DMS79 treated with DMSO at 0.1 percent for 48 hours (cell line): ENCODE measurements around the gene AK4.
A peak's percentile ranks its signal among the peaks of the same experiment; 100 is the strongest.
"Not testable (repeated sequence)": the region's sequence is repeated elsewhere in the genome, so short reads cannot be mapped to it uniquely, and the experiment has no call there.

ENCODE experiments used
- DNase-seq: peaks from one replicate; lab custom pipeline; 2025; lab: John Stamatoyannopoulos, UW

AK4 gene

GRCh38 chr1:65148178-65148547 lies at the start of gene AK4:
AK4 (plus strand) TSS chr1:65148203; CDS start chr1:65148408, 205 bp downstream.
- DNase-seq, result not testable (repeated sequence)

GRCh38 chr1:65103807-65104206 lies 44.2 kb upstream of the AK4 start:
- no peak for DNase-seq

- DNase-seq, result no peak
These were observed 43.0 kb upstream of the AK4 start for GRCh38 chr1:65104854-65105534.

- DNase-seq, result no peak
These were observed 42.4 kb upstream of the AK4 start for GRCh38 chr1:65105596-65105995.

- DNase-seq, result no peak
These were observed 39.9 kb upstream of the AK4 start for GRCh38 chr1:65108025-65108642.

- DNase-seq, result no peak
These were observed 38.5 kb upstream of the AK4 start for GRCh38 chr1:65109487-65109886.

GRCh38 chr1:65112811-65113210 lies 35.2 kb upstream of the AK4 start:
- no peak for DNase-seq

- no peak for DNase-seq
These were observed 34.7 kb upstream of the AK4 start for GRCh38 chr1:65113298-65113697.

GRCh38 chr1:65114322-65114721 lies 33.7 kb upstream of the AK4 start:
- DNase-seq, result no peak

GRCh38 chr1:65119951-65120350 lies 28.1 kb upstream of the AK4 start:
- DNase-seq, result no peak

GRCh38 chr1:65129104-65129503 lies 18.9 kb upstream of the AK4 start:
- DNase-seq, result not testable (repeated sequence)

- no peak for DNase-seq
These were observed 9.5 kb upstream of the AK4 start for GRCh38 chr1:65138524-65138923.

- DNase-seq, result not testable (repeated sequence)
These were observed 8.2 kb upstream of the AK4 start for GRCh38 chr1:65139793-65140192.

- DNase-seq, result no peak
These were observed 6.6 kb upstream of the AK4 start for GRCh38 chr1:65141394-65141793.

- no peak for DNase-seq
These were observed 6.1 kb upstream of the AK4 start for GRCh38 chr1:65141918-65142317.

GRCh38 chr1:65143112-65143658 lies 4.8 kb upstream of the AK4 start:
- not testable (repeated sequence) for DNase-seq

GRCh38 chr1:65146908-65147423 lies 1.0 kb upstream of the AK4 start:
- DNase-seq, result no peak

- DNase-seq, result peak; percentile 3
These were observed 402 bp upstream of the AK4 start for GRCh38 chr1:65147424-65148177.

GRCh38 chr1:65148548-65149350 lies 746 bp downstream of the AK4 start:
- DNase-seq, result peak; percentile 25

- peak; percentile 10 for DNase-seq
These were observed 1.5 kb downstream of the AK4 start for GRCh38 chr1:65149351-65150107.

GRCh38 chr1:65150108-65150463 lies 2.1 kb downstream of the AK4 start:
- no peak for DNase-seq
